A549 treated with Mapracorat at 1 μM for 4 hours (cell line): Measurements from ENCODE around the gene VANGL1. TPM values are rescaled to one million over a fixed set of nuclear protein-coding genes. Genes with fewer than 3 reads are reported as not detected.

Source experiments
- total RNA-seq: library from RNA; stranded (reverse); fragments of 200-300 nt; extraction: Qiagen RNA extraction; gene quantifications from 5 replicates; pipeline ENCODE4 v1.2.3, GENCODE V29; 2022

The VANGL1 gene
- total RNA-seq: 17.1 to 22.4 TPM (median 20.5 TPM) in 5 replicates

DNA sequence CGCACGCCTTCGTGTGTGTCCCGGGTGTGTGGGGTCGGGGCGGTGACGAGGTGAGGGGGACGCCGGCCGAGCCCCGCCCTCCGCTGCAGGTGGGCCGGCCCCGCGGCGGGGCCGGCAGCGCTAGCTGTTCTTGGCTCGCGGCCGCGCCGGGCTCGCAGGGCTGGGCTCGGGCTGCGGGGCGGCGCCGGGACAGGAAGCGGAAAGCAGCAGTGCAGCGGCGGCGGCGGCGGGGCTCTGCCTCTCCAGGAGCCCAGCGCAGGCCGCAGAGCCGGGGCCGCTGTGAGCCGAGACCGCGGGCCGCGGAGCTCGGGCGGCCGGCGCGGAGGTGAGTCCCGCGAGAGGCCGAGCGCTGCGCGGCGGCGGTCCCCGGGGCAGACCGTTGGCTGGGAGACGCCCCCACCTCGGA, at the start of gene VANGL1:
Gene VANGL1 (plus strand): TSS at position 209 of the 406 bp plus-strand sequence. CDS start 9,444 bp downstream, outside the sequence.

Other genes starting within 250 kb of the VANGL1 start
- not detected in 5 replicates for gene CASQ2, start 126.7 kb downstream of the VANGL1 start, total RNA-seq
- gene NHLH2, start 199.2 kb downstream of the VANGL1 start, total RNA-seq: not detected in 5 replicates